GM12878 (cell line): Measurements from ENCODE around the gene ZDHHC7. TPM values are rescaled to one million over a fixed set of nuclear protein-coding genes. Genes with fewer than 3 reads are reported as not detected.
A peak's percentile ranks its signal among the peaks of the same experiment; 100 is the strongest.

Source experiments
- ATAC-seq: fragments of 200-7000 bp; cut with Tn5 transposase; 3 replicates; pipeline ENCODE4 v1.9.1; 2020; ENCODE audit warnings: mild to moderate bottlenecking, moderate library complexity
- BruUV-seq: library from RNA; stranded (reverse); fragments of 400-500 nt; replicated peaks from 2 replicates; lab custom pipeline; 2021; lab: Mats Ljungman, UMichigan
- CTCF ChIA-PET: fragments of 300-600 bp; sonication (Branson Sonifier 250); formaldehyde crosslinking; extraction: SDS; loops from one replicate; lab custom pipeline; 2021; ENCODE audit warnings: inconsistent platforms; lab: Yijun Ruan, JAX
- POLR2A ChIA-PET: fragments of 350-600 bp; formaldehyde crosslinking; extraction: SDS; loops from one replicate; lab custom pipeline; 2021; ENCODE audit warnings: inconsistent platforms; lab: Charles Lee
- RAD21 ChIA-PET: fragments of 300-600 bp; sonication (Branson Sonifier 250); formaldehyde crosslinking; loops from one replicate; lab custom pipeline; 2023; ENCODE audit warnings: antibody characterized with exemption; ENCODE audit not compliant: unreplicated experiment; lab: Charles Lee
- SMC1A ChIA-PET: fragments of 300-600 bp; sonication (Branson Sonifier 250); formaldehyde crosslinking; loops from one replicate; lab custom pipeline; 2023; ENCODE audit not compliant: unreplicated experiment, uncharacterized antibody; lab: Charles Lee
- DNase-seq: peaks from one replicate; pipeline ENCODE4 v3.0.0-alpha.2; 2011; ENCODE audit warnings: low read depth, low spot score
- FAIRE-seq: peaks from 3 replicates; lab custom pipeline; 2011; peaks lifted over from hg19 to GRCh38; lab: Jason Lieb, UNC
- H2AFZ ChIP-seq: 2 replicates; pipeline ENCODE4 v1.6.0; 2011; ENCODE audit warnings: low read depth, low read length, control low read depth; ENCODE audit not compliant: control insufficient read depth
- H3K27ac ChIP-seq: 2 replicates; pipeline ENCODE4 v1.5.1; 2011; ENCODE audit warnings: control low read depth; ENCODE audit not compliant: control insufficient read depth, insufficient read depth
- H3K27me3 ChIP-seq, 2 experiments: replicated peaks in 1 of 2; 2 replicates each; pipeline versions ENCODE4 v1.6.0 to v1.6.1; 2011; ENCODE audit warnings: low read length in 1 of 2; ENCODE audit not compliant: control insufficient read depth in 2 of 2, insufficient read depth in 2 of 2
- H3K36me3 ChIP-seq, 2 experiments: 2 replicates each; pipeline ENCODE4 v1.5.1; 2011; ENCODE audit warnings: low read length in 1 of 2; ENCODE audit not compliant: control insufficient read depth in 2 of 2, insufficient read depth in 2 of 2
- H3K4me1 ChIP-seq: 2 replicates; pipeline ENCODE4 v1.6.1; 2011; ENCODE audit warnings: mild to moderate bottlenecking, low read length, moderate library complexity, mixed read lengths; ENCODE audit not compliant: control insufficient read depth, insufficient read depth
- H3K4me2 ChIP-seq: 2 replicates; pipeline ENCODE4 v1.6.0; 2011; ENCODE audit warnings: control low read depth; ENCODE audit not compliant: control insufficient read depth, insufficient read depth
- H3K4me3 ChIP-seq: fragments of 200-600 bp; sonication (generic); 2 replicates; pipeline ENCODE4 v1.5.1; 2016
- H3K79me2 ChIP-seq: 2 replicates; pipeline ENCODE4 v1.6.0; 2011; ENCODE audit warnings: low read length; ENCODE audit not compliant: control insufficient read depth, insufficient read depth
- H3K9ac ChIP-seq: 2 replicates; pipeline ENCODE4 v1.8.0; 2011; ENCODE audit warnings: low read length, control low read depth, mixed read lengths; ENCODE audit not compliant: control insufficient read depth, insufficient read depth
- H3K9me3 ChIP-seq: replicated peaks from 3 replicates; pipeline ENCODE4 v1.5.1; 2011; ENCODE audit warnings: mild to moderate bottlenecking, low read length; ENCODE audit not compliant: control insufficient read depth, insufficient read depth
- H4K20me1 ChIP-seq: 2 replicates; pipeline ENCODE4 v1.6.0; 2011; ENCODE audit not compliant: control insufficient read depth, insufficient read depth
- BRCA1 ChIP-seq: IDR thresholded peaks from 2 replicates; pipeline ENCODE4 v1.6.1; 2011; ENCODE audit warnings: low read depth, low read length, improper control_type of control experiment
- CHD2 ChIP-seq: IDR thresholded peaks from 2 replicates; pipeline ENCODE4 v1.6.1; 2011; ENCODE audit warnings: low read depth, low read length, improper control_type of control experiment, borderline replicate concordance
- EP300 ChIP-seq, 2 experiments: fragments of 150-350 bp in 1 of 2; IDR thresholded peaks; 2 replicates each; pipeline ENCODE4 v1.6.1; 2011 to 2012; ENCODE audit warnings: low read depth in 2 of 2, low read length in 2 of 2, borderline replicate concordance in 1 of 2, improper control_type of control experiment in 1 of 2, inconsistent platforms in 1 of 2; ENCODE audit not compliant: control insufficient read depth in 1 of 2
- IKZF1 ChIP-seq: fragments of 450-650 bp; conservative IDR thresholded peaks from 2 replicates; pipeline ENCODE4 v1.6.1; 2017; ENCODE audit warnings: antibody characterized with exemption, mild to moderate bottlenecking
- IRF4 ChIP-seq: IDR thresholded peaks from 2 replicates; pipeline ENCODE4 v1.6.1; 2011; ENCODE audit warnings: low read depth, low read length
- LARP7 ChIP-seq: fragments of 450-650 bp; IDR thresholded peaks from 2 replicates; pipeline ENCODE4 v1.6.1; 2017; ENCODE audit warnings: mild to moderate bottlenecking
- MEF2B ChIP-seq: fragments of 450-650 bp; IDR thresholded peaks from 2 replicates; pipeline ENCODE4 v1.6.1; 2018; ENCODE audit warnings: mild to moderate bottlenecking, moderate library complexity; ENCODE audit not compliant: partially characterized antibody, poor library complexity, severe bottlenecking
- NR2F1 ChIP-seq: fragments of 450-650 bp; conservative IDR thresholded peaks from 2 replicates; pipeline ENCODE4 v1.6.1; 2017; ENCODE audit warnings: mild to moderate bottlenecking
- PKNOX1 ChIP-seq: fragments of 450-650 bp; IDR thresholded peaks from 2 replicates; pipeline ENCODE4 v1.6.1; 2016; ENCODE audit warnings: mild to moderate bottlenecking
- POLR2A ChIP-seq: IDR thresholded peaks from 2 replicates; pipeline ENCODE4 v1.6.1; 2011; ENCODE audit warnings: low read depth, mild to moderate bottlenecking, low read length
- POLR2AphosphoS5 ChIP-seq: IDR thresholded peaks from 2 replicates; pipeline ENCODE4 v1.6.1; 2011; ENCODE audit warnings: mild to moderate bottlenecking, low read length, inconsistent platforms
- RELB ChIP-seq: fragments of 450-650 bp; IDR thresholded peaks from 2 replicates; pipeline ENCODE4 v1.6.1; 2017; ENCODE audit warnings: low read depth, mild to moderate bottlenecking, moderate library complexity
- SIN3A ChIP-seq: IDR thresholded peaks from 2 replicates; pipeline ENCODE4 v1.6.1; 2012; ENCODE audit warnings: low read depth, low read length, improper control_type of control experiment
- SMAD5 ChIP-seq: IDR thresholded peaks from 2 replicates; pipeline ENCODE4 v1.6.1; 2016; ENCODE audit warnings: antibody characterized with exemption, low read depth
- SMC3 ChIP-seq: IDR thresholded peaks from 2 replicates; pipeline ENCODE4 v1.6.1; 2011; ENCODE audit warnings: low read length, improper control_type of control experiment, borderline replicate concordance
- SRF ChIP-seq, 2 experiments: IDR thresholded peaks; 2 replicates each; pipeline ENCODE4 v1.6.1; 2011; ENCODE audit warnings: low read depth in 2 of 2, low read length in 2 of 2, mild to moderate bottlenecking in 1 of 2, moderate library complexity in 1 of 2
- SUZ12 ChIP-seq: fragments of 200-600 bp; sonication (generic); IDR thresholded peaks from one replicate; pipeline ENCODE4 v1.6.1; 2018; ENCODE audit warnings: antibody characterized with exemption, mild to moderate bottlenecking; ENCODE audit not compliant: unreplicated experiment
- TCF12 ChIP-seq: IDR thresholded peaks from 2 replicates; pipeline ENCODE4 v1.6.1; 2011; ENCODE audit warnings: low read depth, mild to moderate bottlenecking, low read length
- ZNF217 ChIP-seq: fragments of 450-650 bp; IDR thresholded peaks from 2 replicates; pipeline ENCODE4 v1.6.1; 2017; ENCODE audit warnings: antibody characterized with exemption, mild to moderate bottlenecking
- ZNF274 ChIP-seq: IDR thresholded peaks from one replicate; pipeline ENCODE4 v1.8.0; 2011; ENCODE audit not compliant: insufficient read length, insufficient read depth
- WGBS: methylation state at CpG from one replicate; pipeline ENCODE4 v1.1.6; 2016; ENCODE audit warnings: low lambda C conversion rate; ENCODE audit not compliant: insufficient replicate concordance, insufficient coverage; ENCODE audit errors: missing lambda C conversion rate; 5-methylcytosine and 5-hydroxymethylcytosine counted together
- in situ Hi-C: fragments of 300-500 bp; cut with MboI; formaldehyde crosslinking; loops from 9 replicates; pipeline ENCODE4 v1.14.3; 2018; ENCODE audit warnings: mixed read lengths
- intact Hi-C: fragments of 100-400 bp; cut with micrococcal nuclease; formaldehyde crosslinking; loops from one replicate; pipeline ENCODE4 v1.14.2; 2022; ENCODE audit not compliant: unreplicated experiment
- polyA plus RNA-seq, 11 experiments: library from polyadenylated mRNA; depleted of rRNA in 4 of 11; unstranded in 6 of 11; stranded (reverse) in 5 of 11; fragments of >200 nt; fragmentation: Nextera tagmentation in 4 of 11; fragmentation: Illumina TruSeq in 1 of 11; extraction: Ambion mirVana in 4 of 11; extraction: Trizol in 1 of 11; gene quantifications; 1 replicate in 1 of 11; 2 replicates in 10 of 11; pipeline versions ENCODE4 v1.2.1 to v1.2.3, GENCODE V29; 2011 to 2016; ENCODE audit warnings: inconsistent platforms in 2 of 11, missing spikeins in 2 of 11, low read depth in 1 of 11
- total RNA-seq, 4 experiments: library from RNA; depleted of rRNA in 3 of 4; stranded (reverse); fragments of >200 nt in 3 of 4; fragmentation: Illumina TruSeq in 1 of 4; extraction: Trizol in 1 of 4; gene quantifications; 2 replicates each; pipeline versions ENCODE4 v1.2.1 to v1.2.3, GENCODE V29; 2013 to 2021

The ZDHHC7 gene
- total and polyA plus RNA-seq, 10 of the 15 experiments (the other 5 are each of a cell fraction or from before 2014, with no cell fraction given), result 0.87 to 26.0 (median 20.0) TPM

GRCh38 chr16:85056211-85056748, 44.9 kb upstream of the ZDHHC7 start (continued):
- 0 out of 2 replicates have a peak, but pooled peaks have one; percentile 12 for TF ChIP-seq SMC3
- no peak for TF ChIP-seq ZNF274
- no peak for TF ChIP-seq SRF (IDR thresholded peaks at IDR 0.05; ENCODE audit: low read depth in 2 of 2, low read length in 2 of 2)
- no peak for TF ChIP-seq EP300 (IDR thresholded peaks at IDR 0.05; ENCODE audit: borderline replicate concordance in 1 of 2, control insufficient read depth in 1 of 2, low read depth in 2 of 2, low read length in 2 of 2)
- no peak for TF ChIP-seq SUZ12
- TF ChIP-seq, all 136 proteins: peak for 3

- DNase-seq, result peak; percentile 92
- ATAC-seq, result peak; percentile 97
- Histone ChIP-seq H3K4me2 (peak overlapping the region; percentile 72), H2AFZ (peak overlapping the region; percentile 55), H3K9ac (peak overlapping the region; percentile 53), H4K20me1 (no peaks in the 10 kb centered on the region), H3K36me3 (no peaks in the 10 kb centered on the region), H3K4me1 (peaks cover 37% of the 10 kb centered on the region), H3K27ac (peak overlapping the region; percentile 79), H3K27me3 (no peaks in the 10 kb centered on the region), H3K9me3 (no peaks in the 10 kb centered on the region), H3K4me3 (peak overlapping the region; percentile 51; the same call in 1 of the 2 replicates), H3K79me2 (no peaks in the 10 kb centered on the region; the same call in 1 of the 2 replicates)
- RAD21 ChIA-PET, result interaction anchor here (0.6 to 2.1 kb wide), 4 partner anchors 28 to 36 kb away, joined by 3 to 8 read pairs (median 4); partner anchors contain the start of gene KIAA0513
- intact Hi-C loops, result loop anchor here (2.0 kb wide), 2 partner anchors 27 kb away; no protein-coding TSS in a partner anchor
- FAIRE-seq, result peak; percentile 91
- POLR2A ChIA-PET, result interaction anchor here (1.0 kb wide), 1 partner anchor 27 kb away, joined by 4 read pairs; no protein-coding TSS in a partner anchor
- in situ Hi-C loops, result no loop called here
- SMC1A ChIA-PET, result interaction anchor here (0.6 to 2.9 kb wide), 5 partner anchors 16 to 46 kb away, joined by 3 to 8 read pairs (median 5); partner anchors contain the start of gene KIAA0513
- 37% methylated on average over 14 of the region's 14 CpGs for WGBS
- BruUV-seq, result no TSS peak
- CTCF ChIA-PET, result interaction anchor here (0.7 to 3.9 kb wide), 14 partner anchors 8 to 104 kb away, joined by 3 to 27 read pairs (median 6); partner anchors contain the start of gene KIAA0513
- TF ChIP-seq ZNF217 (no peak), IRF4 (peak; percentile 42; the same call in 1 of the 2 replicates), MEF2B (peak; percentile 39), LARP7 (no peak), BRCA1 (no peak), TCF12 (peak; percentile 39; the same call in 1 of the 2 replicates), SMAD5 (no peak), CHD2 (peak; percentile 58; the same call in 1 of the 2 replicates), PKNOX1 (peak; percentile 72; the same call in 1 of the 2 replicates), SIN3A (no peak), NR2F1 (peak; percentile 79), IKZF1 (peak; percentile 57), SMC3 (no peak), POLR2A (peak; percentile 62; the same call in 1 of the 2 replicates), RELB (peak; percentile 42; the same call in 1 of the 2 replicates), POLR2AphosphoS5 (peak; percentile 54; the same call in 1 of the 2 replicates)
Measured at GRCh38 chr16:85055493-85056210, 44.3 kb upstream of the ZDHHC7 start.
